OCI-M2 (cell line): ENCODE results near the gene WASF3.
"Not testable (repeated sequence)": the region's sequence is repeated elsewhere in the genome, so short reads cannot be mapped to it uniquely, and the experiment has no call there.

Experiments
- DNase-seq: peaks from one replicate; lab custom pipeline; 2025; ENCODE audit not compliant: unreplicated experiment; lab: John Stamatoyannopoulos, UW

The WASF3 gene

DNA sequence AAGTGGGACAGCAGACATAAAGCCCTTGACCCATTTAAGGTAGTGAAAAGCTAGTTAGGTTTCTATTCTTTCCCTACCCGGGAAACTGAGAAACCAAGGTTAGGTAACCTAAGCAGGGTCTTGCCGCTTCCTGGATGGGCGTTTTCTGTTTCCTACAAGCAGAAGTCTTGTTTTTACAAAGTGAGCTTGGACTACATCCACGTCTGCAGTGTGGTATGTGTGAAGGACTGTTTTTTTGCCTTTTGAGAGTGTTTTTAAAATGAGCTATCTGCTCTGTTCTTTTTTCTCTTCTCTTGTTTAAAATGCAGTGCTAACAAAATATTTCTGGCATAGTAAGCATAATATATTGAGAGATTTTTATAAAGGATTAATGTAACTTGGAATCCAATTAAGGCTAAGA, 153.7 kb downstream of the WASF3 start:
- DNase-seq = no peak

DNA sequence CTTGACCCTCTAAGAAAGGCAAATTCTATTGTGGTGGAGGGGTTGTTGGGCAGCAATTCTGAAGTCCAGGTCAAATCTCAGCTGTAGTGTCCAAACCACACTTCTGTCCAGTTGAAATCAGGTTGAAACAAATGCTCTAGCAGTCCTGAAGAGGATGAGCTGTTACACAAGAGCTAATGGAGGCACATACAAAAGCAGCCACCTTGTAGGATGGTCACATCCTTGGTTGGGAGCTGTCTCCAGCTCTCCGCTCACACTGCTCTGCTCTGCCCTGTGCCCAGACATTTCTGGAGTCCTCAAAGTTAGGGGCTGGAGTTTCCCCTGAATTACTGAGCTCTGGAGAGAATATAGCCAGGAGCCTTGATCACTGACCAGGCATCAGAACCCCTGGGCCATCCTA, 155.9 kb downstream of the WASF3 start:
- DNase-seq = no peak

DNA sequence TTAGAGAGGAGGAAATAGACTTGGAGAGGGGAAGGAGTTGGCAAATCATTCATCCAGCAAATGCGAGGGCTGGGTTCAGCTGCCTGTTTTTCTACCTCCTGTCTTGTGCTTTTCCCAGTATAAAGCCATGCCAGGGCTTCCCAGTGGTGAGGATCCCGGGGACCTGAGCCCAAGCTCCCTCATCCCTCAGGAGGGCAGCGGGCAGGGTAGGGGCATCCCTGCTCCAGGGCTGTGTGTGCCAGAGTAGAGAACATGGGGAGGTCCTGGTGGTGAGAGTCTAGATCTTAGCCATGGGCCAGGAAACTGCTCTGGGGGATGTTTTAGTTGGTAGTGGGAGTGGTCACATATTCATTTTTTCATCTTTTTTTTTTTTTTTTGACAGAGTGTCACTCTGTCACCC, 159.5 kb downstream of the WASF3 start:
- no peak for DNase-seq

DNA sequence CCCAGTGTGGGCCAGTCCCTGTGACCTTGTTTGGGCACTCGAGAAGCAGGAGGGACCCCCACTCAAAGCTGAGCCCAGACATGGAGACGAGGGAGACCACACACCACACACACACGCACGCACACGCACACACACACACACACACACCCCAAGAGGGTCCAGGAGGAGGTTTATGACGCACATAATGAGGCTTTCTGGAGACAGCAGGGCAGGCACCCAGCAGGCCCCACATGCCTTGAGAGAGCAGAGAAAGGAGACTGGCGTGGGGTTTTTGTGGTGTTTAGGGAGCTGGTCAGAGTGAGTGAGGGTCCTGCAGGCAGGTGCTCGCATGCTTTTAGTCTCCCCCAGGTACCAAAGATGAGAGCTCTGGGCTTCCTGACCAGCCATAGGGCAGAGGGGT, 160.7 kb downstream of the WASF3 start:
- no peak for DNase-seq

DNA sequence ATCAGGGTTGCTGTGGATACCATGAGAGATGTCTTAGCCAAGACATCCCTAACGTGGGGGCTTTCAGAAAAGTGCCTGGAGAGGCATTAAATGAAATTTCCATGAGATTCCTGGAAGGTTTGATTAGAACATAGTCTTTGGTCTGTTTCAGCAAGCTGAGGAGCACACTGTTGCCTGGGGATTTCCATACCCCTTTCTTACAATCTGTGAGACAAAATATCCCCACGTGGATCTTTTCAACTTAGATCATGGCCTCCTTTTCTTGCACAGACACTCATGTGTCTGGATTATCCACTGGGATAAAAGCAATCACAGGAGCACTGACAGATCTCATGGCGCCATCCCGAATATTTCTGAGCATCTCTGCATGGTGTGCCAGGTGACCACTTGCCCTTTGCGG, 161.4 kb downstream of the WASF3 start:
- DNase-seq = no peak

DNA sequence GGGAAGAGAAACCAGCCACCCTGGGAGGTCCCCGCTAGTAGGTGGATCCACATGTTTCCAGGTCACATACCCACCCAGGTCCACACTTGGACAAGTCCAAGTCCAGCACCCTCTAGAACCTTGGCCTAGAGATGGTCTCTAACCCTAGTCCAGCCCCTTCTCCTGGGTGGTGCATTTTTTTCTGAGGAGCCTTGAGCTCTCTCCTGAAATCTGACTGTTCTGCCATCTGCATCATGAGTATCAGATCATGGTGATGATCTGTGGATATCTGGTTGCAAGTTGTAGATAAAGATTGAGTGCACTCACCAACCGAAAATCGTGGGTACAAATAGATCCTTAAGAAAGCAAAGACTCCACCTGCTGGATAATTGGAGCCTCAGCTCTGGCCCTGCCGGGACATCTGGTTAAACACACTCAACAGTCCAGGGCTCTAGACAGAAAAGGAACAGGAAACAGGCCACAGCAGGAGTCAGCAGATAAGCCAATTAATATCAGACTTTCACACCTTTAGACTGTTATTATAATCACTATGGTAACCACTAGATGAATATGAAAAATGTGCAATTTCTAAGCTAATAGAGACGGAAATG, 162.0 kb downstream of the WASF3 start:
- no peak for DNase-seq

DNA sequence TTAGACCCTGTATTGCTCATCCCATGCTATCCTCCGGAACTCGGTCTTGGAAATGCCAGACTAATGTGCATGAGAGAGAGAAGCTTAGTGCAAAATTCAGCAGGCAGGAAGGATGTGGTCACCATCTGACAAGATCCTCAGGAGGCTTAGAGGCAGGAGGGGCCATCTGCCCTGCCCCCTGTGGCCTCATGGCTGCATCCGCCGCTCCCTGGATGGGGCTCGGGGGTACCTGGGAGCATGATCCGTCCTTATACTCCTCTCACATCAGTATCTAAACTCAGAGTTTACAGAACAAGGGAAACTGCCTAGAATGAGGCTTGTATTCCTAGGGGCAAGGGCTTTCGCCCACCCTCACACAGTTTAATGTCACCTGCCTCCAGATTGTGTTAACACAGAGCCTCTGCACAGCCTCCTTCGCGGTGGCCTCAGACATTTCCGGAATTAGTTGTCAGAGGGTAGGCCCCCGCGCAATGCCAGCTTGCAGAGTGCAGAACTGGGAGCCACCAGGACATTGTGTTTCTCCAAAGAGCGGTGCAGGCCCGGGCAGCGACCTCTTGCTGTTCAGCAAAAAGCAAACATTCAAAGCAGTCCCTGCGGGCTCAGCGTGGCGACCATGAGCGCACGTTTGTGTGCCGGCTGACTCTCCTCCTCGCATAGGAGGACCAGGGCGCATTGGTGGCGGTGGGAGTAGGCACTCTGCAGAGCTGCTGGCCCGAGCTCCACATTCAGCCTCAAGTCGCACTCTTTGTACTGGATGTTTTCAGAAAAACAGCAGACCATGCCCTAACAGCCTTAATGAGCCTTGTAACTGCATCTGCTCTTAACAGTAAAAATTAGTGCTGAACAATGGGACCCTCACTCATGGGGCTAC, 164.0 kb downstream of the WASF3 start:
- DNase-seq = no peak

DNA sequence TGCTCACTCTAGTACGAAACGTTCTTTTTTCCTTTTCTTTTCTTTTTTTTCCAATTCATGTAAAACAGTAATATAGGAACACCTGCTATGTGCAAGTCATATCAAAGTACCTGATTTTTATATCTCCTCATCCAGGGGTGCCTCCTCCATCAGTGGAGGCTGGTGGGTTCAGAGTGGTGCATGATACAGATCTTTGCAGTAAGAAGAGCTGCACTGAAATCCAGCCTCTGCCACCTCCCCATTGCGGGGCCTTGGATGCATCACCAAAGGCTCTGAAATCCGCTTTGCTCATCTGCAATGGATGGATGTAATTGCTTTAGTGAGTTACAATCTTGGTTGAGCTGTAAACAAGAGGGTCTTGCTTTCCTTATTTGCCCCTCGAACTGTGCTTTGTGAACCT, 164.8 kb downstream of the WASF3 start:
- DNase-seq = no peak

DNA sequence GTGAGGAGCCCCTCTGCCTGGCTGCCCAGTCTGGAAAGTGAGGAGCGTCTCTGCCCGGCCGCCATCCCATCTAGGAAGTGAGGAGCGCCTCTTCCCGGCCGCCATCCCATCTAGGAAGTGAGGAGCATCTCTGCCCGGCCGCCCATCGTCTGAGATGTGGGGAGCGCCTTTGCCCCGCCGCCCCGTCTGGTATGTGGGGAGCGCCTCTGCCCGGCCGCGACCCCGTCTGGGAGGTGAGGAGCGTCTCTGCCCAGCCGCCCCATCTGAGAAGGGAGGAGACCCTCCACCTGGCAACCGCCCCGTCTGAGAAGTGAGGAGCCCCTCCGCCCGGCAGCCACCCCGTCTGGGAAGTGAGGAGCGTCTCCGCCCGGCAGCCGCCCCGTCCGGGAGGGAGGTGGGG, 166.1 kb downstream of the WASF3 start:
- DNase-seq = not testable (repeated sequence)

DNA sequence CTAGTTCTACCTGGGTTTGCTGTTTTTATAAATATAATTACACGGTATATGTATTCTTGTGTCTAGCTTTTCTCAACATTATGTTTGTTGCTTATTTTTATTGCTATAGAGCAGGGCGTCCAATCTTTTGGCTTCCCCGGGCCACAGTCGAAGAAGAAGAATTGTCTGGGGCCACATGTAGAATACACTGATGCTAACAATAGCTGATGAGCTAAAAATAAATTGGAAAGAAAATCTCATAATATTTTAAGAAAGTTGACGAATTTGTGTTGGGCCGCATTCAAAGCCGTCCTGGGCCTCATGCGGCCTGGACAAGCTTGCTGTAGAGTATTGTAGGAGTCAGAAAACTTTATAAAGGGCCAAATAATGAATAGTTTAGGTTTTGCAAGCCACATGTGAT, 169.2 kb downstream of the WASF3 start:
- DNase-seq = no peak

DNA sequence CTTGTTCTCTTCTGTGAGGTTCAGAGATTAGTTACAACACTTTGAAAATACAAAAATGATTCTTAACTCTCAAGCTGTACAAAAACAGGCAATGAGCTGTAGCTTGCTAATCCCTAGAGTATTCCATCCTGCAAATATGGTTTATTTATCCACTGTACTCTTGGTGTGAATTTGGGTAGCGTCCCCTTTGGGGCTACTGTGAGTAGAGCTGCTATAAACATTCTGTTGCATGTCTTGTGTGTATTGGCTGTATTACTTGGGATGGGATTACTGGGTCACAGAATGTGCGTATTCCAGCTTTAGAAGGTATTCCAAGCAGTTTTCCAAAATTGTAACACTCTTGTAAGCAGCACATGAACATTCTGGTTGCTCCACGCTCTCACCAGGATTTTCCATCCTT, 169.6 kb downstream of the WASF3 start:
- DNase-seq = no peak

DNA sequence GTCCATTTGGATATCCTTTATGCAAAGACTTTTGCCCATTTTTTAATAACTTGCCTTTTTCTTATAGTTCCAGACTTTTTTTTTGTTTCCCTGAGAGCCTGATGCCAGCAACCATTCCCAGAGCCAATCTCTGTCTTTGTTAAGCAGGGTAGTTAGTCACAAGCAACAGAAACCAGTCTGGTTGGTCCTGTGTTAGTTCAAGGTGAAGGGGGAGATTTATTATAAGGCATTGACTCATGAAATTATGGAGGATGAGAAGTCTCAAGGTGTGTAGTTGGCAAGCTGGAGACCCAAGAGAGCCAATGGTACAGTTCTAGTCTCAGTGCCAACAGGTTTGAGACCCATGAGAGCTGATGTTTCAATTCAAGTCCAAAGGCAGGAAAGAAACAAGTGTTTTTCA, 170.2 kb downstream of the WASF3 start:
- DNase-seq = no peak

DNA sequence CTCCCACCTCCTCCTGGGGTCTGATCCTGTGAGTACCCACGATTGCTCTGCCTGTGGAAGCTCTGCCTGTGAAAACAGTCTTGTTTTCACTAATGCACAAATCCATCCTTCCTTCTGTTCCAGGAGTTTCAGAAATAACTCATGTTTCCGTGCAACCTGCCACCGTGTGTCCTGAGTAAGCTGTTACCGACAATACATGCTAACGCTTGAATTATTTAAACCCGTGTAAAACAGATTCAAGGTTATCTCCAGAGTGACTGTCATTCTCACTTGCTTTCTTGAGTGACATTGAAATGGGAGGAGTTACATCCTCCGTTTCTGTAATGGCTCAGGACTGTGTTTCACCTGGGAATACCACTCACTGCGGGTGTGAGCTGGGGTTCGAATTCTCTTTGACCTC, 178.2 kb downstream of the WASF3 start:
- DNase-seq = no peak
